ENCODE results near the gene KIF16B.

KIF16B gene

GRCh38 chr20:16363506-16364319, 209.5 kb downstream of the KIF16B start:
- no peak for DNase-seq (ENCODE audit: low read depth in 2 of 3, low spot score in 2 of 3)

GRCh38 chr20:16362642-16363041, 210.6 kb downstream of the KIF16B start:
- DNase-seq (ENCODE audit: low read depth in 2 of 3, low spot score in 2 of 3) = no peak

GRCh38 chr20:16360668-16361067, 212.6 kb downstream of the KIF16B start:
- no peak for DNase-seq (ENCODE audit: low read depth in 2 of 3, low spot score in 2 of 3)

- no peak for DNase-seq (ENCODE audit: low read depth in 2 of 3, low spot score in 2 of 3)
These were observed 219.8 kb downstream of the KIF16B start for GRCh38 chr20:16353417-16353781.

GRCh38 chr20:16352751-16353416, 220.4 kb downstream of the KIF16B start:
- DNase-seq (ENCODE audit: low read depth in 2 of 3, low spot score in 2 of 3) = no peak

- DNase-seq (ENCODE audit: low read depth in 2 of 3, low spot score in 2 of 3) = no peak
These were observed 220.9 kb downstream of the KIF16B start for GRCh38 chr20:16352321-16352720.

GRCh38 chr20:16351415-16351814, 221.8 kb downstream of the KIF16B start:
- DNase-seq (ENCODE audit: low read depth in 2 of 3, low spot score in 2 of 3) = no peak

GRCh38 chr20:16350465-16350864, 222.8 kb downstream of the KIF16B start:
- no peak for DNase-seq (ENCODE audit: low read depth in 2 of 3, low spot score in 2 of 3)

GRCh38 chr20:16349523-16350260, 223.6 kb downstream of the KIF16B start:
- no peak for DNase-seq (ENCODE audit: low read depth in 2 of 3, low spot score in 2 of 3)

GRCh38 chr20:16346956-16347355, 226.3 kb downstream of the KIF16B start:
- DNase-seq (ENCODE audit: low read depth in 2 of 3, low spot score in 2 of 3) = no peak

- DNase-seq (ENCODE audit: low read depth in 2 of 3, low spot score in 2 of 3) = no peak
These were observed 235.5 kb downstream of the KIF16B start for GRCh38 chr20:16337707-16338106.

GRCh38 chr20:16327606-16328005, 245.6 kb downstream of the KIF16B start:
- no peak for DNase-seq (ENCODE audit: low read depth in 2 of 3, low spot score in 2 of 3)

- no peak for DNase-seq (ENCODE audit: low read depth in 2 of 3, low spot score in 2 of 3)
These were observed 252.0 kb downstream of the KIF16B start for GRCh38 chr20:16321291-16321690.

GRCh38 chr20:16317445-16318362, 255.5 kb downstream of the KIF16B start:
- no peak for DNase-seq (ENCODE audit: low read depth in 2 of 3, low spot score in 2 of 3)

- no peak for DNase-seq (ENCODE audit: low read depth in 2 of 3, low spot score in 2 of 3)
These were observed 256.7 kb downstream of the KIF16B start for GRCh38 chr20:16316513-16316912.

GRCh38 chr20:16314748-16315159, 258.5 kb downstream of the KIF16B start:
- DNase-seq (ENCODE audit: low read depth in 2 of 3, low spot score in 2 of 3) = no peak

- no peak for DNase-seq (ENCODE audit: low read depth in 2 of 3, low spot score in 2 of 3)
These were observed 258.9 kb downstream of the KIF16B start for GRCh38 chr20:16314320-16314719.

- no peak for DNase-seq (ENCODE audit: low read depth in 2 of 3, low spot score in 2 of 3)
These were observed 259.3 kb downstream of the KIF16B start for GRCh38 chr20:16313917-16314316.

GRCh38 chr20:16312998-16313397, 260.2 kb downstream of the KIF16B start:
- no peak for DNase-seq (ENCODE audit: low read depth in 2 of 3, low spot score in 2 of 3)

- no peak for DNase-seq (ENCODE audit: low read depth in 2 of 3, low spot score in 2 of 3)
These were observed 261.5 kb downstream of the KIF16B start for GRCh38 chr20:16311756-16312155.

GRCh38 chr20:16308754-16309153, 264.5 kb downstream of the KIF16B start:
- no peak for DNase-seq (ENCODE audit: low read depth in 2 of 3, low spot score in 2 of 3)

Measured in activated CD8-positive, alpha-beta memory T cell treated with anti-CD3 and anti-CD28 coated beads for 48 hours (primary cell).